HG03521 (cell line): ENCODE data around the gene IPCEF1.
A peak's percentile ranks its signal among the peaks of the same experiment; 100 is the strongest.

Source experiments
- ATAC-seq: cut with Tn5 transposase; IDR thresholded peaks from one replicate; pipeline ENCODE4 v1.9.1; 2021; ENCODE audit warnings: mild to moderate bottlenecking, moderate library complexity; ENCODE audit not compliant: unreplicated experiment

The IPCEF1 gene

GRCh38 chr6:154169193-154169847, 187.3 kb downstream of the IPCEF1 start:
- no peak for ATAC-seq

DNA sequence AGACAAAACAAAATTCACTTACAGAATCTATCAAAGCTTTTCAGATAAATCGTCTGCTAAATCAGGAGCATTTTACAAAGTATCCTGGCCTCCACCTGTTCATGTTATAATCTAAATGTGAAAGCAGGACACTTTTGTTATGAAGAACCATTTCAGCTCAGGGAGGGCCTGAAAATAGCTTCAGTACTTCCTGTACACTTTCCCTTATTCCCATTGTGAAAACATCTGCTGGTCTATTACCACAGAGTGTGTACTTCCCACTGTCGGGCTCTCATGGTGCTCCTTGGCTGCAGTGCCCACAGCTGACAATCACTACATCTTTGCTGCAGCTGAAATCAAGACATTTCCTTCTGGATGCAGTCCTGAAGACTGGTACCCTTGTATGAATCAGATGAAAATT, 189.5 kb downstream of the IPCEF1 start:
- ATAC-seq, result no peak

DNA sequence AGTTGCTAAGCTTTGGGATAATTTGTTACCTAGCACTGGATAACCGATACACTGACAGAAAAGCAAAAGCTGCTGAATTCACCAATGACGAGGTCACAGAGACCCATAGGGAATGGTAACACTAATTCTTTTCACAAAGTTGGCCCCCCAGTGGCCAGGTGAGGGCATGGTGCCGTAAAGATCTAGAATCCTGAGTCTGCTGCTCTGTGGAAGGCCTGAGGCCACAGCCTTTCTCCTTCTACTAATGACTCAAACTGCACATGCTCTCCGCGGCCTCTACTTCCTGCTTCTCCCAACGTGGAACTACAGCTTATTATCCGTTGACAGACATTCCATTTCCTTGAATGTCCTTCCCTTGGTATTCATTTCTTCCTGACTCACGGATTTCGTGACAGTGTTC, 190.5 kb downstream of the IPCEF1 start:
- ATAC-seq, result no peak

DNA sequence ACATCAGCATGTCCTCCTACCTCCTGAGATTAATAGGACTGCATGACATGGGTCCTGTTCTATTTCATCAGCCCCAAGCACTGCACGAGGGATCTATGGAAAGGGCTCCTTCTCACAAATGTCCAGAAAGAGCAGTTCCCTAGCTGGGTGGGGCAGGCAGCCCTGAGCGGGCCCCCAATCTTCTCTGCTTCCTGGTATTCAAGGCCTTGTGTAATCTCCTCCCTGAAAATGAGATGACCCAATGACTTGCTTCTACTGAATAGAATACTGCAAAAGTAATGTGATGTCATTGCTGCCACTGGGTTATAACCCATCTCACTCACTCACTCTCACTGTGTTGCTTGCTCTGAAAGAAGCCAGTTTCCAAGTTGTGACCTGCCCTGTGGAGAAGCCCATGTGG, 191.1 kb downstream of the IPCEF1 start:
- no peak for ATAC-seq

DNA sequence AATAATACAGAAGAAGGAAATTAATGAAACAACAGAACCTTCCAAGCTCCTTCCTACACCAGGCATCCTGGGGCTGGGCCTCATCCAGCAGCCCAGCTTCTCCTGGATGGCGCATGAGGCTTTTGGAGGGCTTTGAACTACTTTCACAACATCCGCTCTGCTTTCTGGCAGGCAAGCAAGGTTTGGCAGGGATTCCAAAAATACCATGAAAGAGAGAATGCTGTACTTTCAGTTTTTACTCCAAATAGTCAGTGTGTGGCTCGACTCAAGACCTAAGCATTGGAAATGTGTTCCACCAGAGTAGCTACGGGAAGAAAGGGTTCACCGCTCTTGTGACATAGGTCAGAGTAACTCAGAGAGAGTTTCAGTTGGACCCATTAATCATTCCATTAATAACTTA, 192.2 kb downstream of the IPCEF1 start:
- ATAC-seq, result no peak

DNA sequence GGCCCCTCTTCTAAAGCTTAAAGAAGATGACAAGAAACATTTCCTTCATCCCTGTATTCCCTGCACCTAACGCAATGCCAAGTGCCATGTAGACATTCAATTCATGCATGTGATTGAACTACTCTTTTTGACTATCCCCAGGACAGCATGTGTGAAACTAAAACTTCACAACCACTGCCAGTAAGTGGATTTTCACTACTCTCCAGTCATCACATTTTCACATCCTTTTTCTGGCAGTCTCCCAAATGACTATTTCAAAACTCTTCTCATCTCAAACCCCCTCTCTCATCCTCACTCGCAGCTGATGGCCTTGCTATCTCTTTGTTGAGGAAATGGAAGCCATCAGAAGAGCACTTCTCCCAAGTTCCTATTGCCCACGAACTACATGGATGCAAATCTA, 194.9 kb downstream of the IPCEF1 start:
- peak; percentile 65 for ATAC-seq

- no peak for ATAC-seq
Measured at GRCh38 chr6:154159126-154159525, 197.5 kb downstream of the IPCEF1 start.

DNA sequence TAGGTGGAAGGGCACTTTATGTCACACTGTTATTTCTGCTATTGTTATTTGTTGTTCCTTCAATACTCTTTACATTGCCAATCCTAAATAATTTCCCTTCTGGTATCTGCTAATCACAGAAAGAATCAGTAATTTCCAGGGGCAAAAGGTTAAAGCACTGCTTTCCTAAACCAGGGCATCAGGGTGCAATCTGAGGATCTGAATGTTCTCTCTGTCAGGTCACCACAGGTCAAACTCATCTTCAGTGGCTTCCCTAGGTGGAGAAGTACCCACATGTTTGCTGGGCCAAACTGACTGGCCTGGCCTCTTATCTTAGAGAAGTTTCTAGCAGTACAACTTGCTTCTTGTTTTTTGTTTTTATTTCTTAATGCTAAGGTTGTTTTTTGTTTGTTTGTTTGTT, 198.9 kb downstream of the IPCEF1 start:
- no peak for ATAC-seq

DNA sequence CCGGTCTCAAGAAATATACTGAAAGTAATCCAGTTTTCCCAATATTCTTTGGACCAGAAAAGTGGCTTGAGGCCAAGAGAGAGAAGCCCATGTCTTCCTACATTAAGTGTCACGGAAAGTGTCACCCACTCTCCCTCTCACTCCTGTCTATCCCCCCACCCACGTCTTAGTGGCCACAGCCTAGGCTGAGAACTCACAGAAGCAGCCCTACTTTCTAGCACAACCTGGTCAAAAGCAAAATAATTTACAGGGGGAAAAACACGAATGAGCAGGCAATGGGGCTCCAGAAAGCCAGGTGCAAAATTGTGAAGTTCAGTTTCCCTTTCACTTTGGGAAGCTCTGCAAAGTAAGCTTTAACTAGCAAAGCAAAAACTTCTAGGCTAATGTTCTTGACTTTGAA, 199.5 kb downstream of the IPCEF1 start:
- peak; percentile 38 for ATAC-seq

DNA sequence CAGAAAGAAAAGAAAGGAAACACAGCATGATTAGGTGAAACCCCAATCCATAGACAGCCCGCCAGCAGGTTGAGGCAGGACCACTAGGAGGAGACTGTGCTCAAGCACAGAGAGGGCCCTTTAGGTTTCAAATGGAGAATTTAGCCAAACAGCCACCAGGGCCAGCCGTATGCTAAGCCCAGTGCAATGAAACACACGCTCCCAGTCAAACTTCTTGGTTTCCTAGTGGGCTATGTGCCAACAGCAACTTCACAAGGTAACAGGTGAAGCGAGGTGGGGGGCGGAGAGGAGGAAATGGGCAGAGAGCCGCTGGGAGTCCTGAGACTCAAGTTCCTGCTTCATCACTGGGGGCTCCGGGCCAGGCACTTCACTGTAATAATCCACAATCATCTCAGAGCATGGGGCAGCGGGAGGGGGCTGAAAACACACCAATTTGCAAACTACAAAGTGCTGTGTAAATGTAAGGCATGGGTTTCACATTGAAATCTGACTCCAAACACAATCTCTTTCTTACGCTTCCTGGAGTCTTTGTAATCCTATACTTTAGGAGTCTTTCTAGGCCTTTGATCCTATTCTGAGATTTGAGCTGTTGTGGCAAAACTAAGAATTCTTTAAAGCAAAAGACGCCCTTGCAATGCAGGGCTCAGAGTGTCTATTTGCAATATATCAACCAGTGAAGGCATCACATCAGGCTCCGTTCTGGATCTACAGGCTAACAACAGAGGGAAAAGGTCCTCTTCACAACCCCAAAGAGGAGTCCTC, 200.3 kb downstream of the IPCEF1 start:
- peak; percentile 62 for ATAC-seq

GRCh38 chr6:154154389-154154967, 202.1 kb downstream of the IPCEF1 start:
- no peak for ATAC-seq

GRCh38 chr6:154143753-154144152, 212.8 kb downstream of the IPCEF1 start:
- ATAC-seq, result no peak

GRCh38 chr6:154140743-154141142, 215.9 kb downstream of the IPCEF1 start:
- ATAC-seq, result no peak

GRCh38 chr6:154139892-154140291, 216.7 kb downstream of the IPCEF1 start:
- no peak for ATAC-seq

DNA sequence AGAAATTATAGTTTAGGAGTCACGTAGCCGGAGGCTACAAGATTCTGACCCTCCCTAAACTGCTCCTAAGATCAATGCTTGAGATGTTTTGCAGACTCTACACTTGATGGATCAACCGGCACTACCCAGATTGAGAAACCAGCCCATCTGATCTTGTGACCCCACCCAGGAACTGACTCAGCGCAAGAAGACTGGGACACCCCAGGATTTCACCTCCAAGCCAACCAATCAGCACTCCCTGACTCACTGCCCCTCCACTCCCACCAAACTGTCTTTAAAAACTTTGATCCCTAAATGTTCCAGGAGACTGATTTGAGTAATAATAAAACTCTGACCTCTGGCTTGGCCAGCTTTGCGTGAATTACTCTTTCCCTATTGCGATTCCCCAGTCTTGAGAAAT, 217.8 kb downstream of the IPCEF1 start:
- no peak for ATAC-seq

- ATAC-seq, result no peak
Measured at GRCh38 chr6:154134471-154135147, 222.0 kb downstream of the IPCEF1 start.

DNA sequence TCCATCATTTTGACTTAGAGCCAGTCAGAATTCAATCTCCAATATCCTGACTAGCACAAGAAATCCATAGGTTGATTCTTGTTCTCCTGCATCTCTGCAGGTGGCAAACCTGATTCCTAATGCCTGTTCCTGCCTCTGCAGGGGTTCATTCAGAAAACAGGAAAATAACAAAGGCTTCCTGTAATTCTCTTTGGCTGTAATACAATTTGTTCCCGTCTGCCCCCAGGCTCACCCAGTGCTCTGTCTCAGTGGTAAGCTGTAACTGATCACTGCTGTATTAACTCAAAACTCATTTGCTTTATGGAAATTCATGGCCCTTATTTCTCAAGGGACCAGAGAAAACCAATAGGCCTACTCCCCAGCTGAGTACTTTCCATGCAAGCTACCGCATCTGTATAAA, 228.9 kb downstream of the IPCEF1 start:
- no peak for ATAC-seq

- no peak for ATAC-seq
Measured at GRCh38 chr6:154125421-154125820, 231.2 kb downstream of the IPCEF1 start.

DNA sequence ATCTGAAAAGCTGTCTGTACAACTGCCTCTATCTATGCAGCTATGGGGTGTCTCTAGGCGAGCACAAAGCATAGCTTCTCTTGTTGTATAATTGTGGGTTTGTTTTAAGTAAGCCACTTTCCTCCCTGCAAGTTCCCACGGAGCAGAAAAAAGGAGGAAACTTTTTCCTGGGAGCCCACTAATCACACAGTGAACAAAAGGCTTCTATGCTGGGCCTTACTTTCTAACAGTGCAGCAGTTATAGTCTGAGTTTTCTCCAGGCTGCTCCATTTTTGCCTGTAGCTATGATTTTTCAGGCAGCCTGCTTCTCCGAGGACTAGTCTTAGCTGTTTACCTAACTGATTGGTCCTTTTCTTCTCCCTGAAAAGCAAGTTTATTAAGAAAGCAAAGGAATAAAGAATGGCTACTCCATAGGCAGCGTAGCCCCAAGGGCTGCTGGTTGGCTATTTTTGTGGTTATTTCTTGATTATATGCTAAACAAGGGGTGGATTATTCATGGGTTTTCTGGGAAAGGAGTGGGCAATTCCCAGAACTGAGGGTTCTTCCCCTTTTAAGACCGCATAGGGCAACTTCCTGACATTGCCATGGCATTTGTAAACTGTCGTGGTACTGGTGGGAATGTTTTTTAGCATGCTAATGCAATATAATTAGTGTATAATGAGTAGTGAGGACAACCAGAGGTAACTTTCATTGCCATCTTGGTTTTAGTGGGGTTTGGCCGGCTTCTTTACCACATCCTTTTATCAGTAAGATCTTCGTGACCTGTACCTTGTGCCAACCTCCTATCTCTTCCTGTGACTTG, 233.2 kb downstream of the IPCEF1 start:
- ATAC-seq, result no peak

GRCh38 chr6:154122195-154122925, 234.2 kb downstream of the IPCEF1 start:
- ATAC-seq, result no peak
